Panc1 (cell line): Measurements from ENCODE around the gene ARHGEF10L.
"Not testable (repeated sequence)": the region's sequence is repeated elsewhere in the genome, so short reads cannot be mapped to it uniquely, and the experiment has no call there.

Experiments used
- CTCF ChIP-seq: fragments of 450-650 bp; IDR thresholded peaks from 2 replicates; pipeline ENCODE4 v1.5.1; 2017; ENCODE audit warnings: mild to moderate bottlenecking
- POLR2AphosphoS5 ChIP-seq: IDR thresholded peaks from 2 replicates; pipeline ENCODE4 v1.6.1; 2012; ENCODE audit warnings: mild to moderate bottlenecking, low read depth, low read length, moderate library complexity
- REST ChIP-seq, 2 experiments: IDR thresholded peaks; 2 replicates each; pipeline ENCODE4 v1.6.1; 2011 to 2012; ENCODE audit warnings: low read depth in 2 of 2, control low read depth in 1 of 2, low read length in 1 of 2, mild to moderate bottlenecking in 1 of 2, moderate library complexity in 1 of 2; ENCODE audit not compliant: insufficient read depth in 1 of 2

- not testable (repeated sequence) for TF ChIP-seq CTCF; REST (IDR thresholded peaks at IDR 0.05; ENCODE audit: insufficient read depth in 1 of 2, low read depth in 2 of 2, low read length in 1 of 2); POLR2AphosphoS5
Observed at GRCh38 chr1:17489768-17490417, 49.6 kb upstream of the ARHGEF10L start.
